Suprapubic skin (tissue), 4 donors: ENCODE results near the gene CEBPG.

ENCODE experiments used
- CTCF ChIP-seq, 2 donors: fragments of 200-600 bp in 1 of 2; fragments of 450-650 bp in 1 of 2; sonication (generic) in 1 of 2; IDR thresholded peaks; one replicate each; pipeline ENCODE4 v1.5.1; 2016 to 2019; ENCODE audit warnings: antibody characterized with exemption in 2 of 2, mild to moderate bottlenecking in 1 of 2, moderate library complexity in 1 of 2
- EP300 ChIP-seq: sonication (generic); formaldehyde crosslinking; IDR thresholded peaks from one replicate; pipeline ENCODE4 v1.6.1; 2017; ENCODE audit warnings: antibody characterized with exemption
- POLR2A ChIP-seq, 2 donors: fragments of 450-650 bp; IDR thresholded peaks; one replicate each; pipeline ENCODE4 v1.6.1; 2017; ENCODE audit warnings: antibody characterized with exemption in 2 of 2, mild to moderate bottlenecking in 2 of 2, moderate library complexity in 2 of 2
- POLR2AphosphoS5 ChIP-seq, 3 donors: sonication (generic); formaldehyde crosslinking; IDR thresholded peaks; one replicate each; pipeline ENCODE4 v1.6.1; 2017; ENCODE audit warnings: antibody characterized with exemption in 3 of 3

GRCh38 chr19:33403221-33403972 lies 29.9 kb downstream of the CEBPG start:
- TF ChIP-seq POLR2AphosphoS5 (IDR thresholded peaks at IDR 0.05) (no peak), POLR2A (IDR thresholded peaks at IDR 0.05) (no peak), CTCF (IDR thresholded peaks at IDR 0.05) (no peak), EP300 (no peak)
